UCSD-AML1 (cell line): Measurements from ENCODE around the gene ADSS2.
"Not testable (repeated sequence)": the region's sequence is repeated elsewhere in the genome, so short reads cannot be mapped to it uniquely, and the experiment has no call there.

Source experiments
- DNase-seq: peaks from one replicate; lab custom pipeline; 2025; ENCODE audit not compliant: unreplicated experiment; lab: John Stamatoyannopoulos, UW

Gene ADSS2

DNA sequence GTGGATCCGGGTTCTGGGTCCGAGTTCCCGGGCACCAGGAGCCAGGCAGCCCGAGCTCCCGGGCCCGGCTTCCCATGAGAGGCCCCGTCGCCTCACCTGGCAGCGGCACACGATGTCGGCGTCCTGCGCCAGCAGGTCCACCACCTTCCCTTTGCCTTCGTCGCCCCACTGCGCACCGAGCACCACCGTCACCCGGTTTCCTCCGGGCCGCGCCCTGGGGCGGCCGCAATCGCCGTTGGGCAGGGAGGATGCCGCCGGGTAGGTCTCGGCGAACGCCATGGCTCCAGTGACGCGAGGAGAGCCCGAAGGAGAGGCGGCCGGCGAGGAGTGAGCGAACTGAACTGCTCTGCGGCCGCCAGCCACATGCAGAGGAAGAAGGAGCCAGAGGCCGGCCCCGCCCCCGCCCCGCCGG is at the start of gene ADSS2:
Gene ADSS2, minus strand, starts transcription at position 371 of the 412 bp plus-strand sequence. Its CDS starts 92 bp downstream, at position 279.
- no peak for DNase-seq

DNA sequence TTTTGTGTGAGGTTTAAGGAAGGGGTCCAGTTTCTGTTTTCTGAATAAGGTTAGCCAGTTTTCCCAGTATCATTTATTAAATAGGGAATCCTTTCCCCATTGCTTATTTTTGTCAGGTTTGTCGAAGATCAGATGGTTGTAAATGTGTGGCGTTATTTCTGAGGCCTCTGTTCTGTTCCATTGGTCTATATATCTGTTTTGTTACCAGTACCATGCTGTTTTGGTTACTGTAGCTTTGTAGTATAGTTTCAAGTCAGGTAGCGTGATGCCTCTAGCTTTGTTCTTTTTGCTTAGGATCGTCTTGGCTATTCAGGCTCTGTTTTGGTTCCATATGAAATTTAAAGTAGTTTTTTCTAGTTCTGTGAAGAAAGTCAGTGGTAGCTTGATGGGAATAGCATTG is 48.8 kb upstream of the ADSS2 start:
- DNase-seq: not testable (repeated sequence)

DNA sequence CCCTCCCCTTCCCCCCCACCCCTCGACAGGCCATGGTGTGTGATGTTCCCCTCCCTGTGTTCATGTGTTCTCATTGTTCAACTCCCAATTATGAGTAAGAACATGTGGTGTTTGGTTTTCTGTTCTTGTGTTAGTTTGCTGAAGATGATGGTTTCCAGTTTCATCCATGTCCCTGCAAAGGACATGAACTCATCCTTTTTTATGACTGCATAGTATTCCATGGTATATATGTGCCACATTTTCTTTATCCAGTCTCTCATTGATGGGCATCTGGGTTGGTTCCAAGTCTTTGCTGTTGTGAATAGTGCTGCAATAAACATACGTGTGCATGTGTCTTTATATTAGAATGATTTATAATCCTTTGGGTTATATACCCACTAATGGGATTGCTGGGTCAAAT is 47.8 kb upstream of the ADSS2 start:
- not testable (repeated sequence) for DNase-seq

DNA sequence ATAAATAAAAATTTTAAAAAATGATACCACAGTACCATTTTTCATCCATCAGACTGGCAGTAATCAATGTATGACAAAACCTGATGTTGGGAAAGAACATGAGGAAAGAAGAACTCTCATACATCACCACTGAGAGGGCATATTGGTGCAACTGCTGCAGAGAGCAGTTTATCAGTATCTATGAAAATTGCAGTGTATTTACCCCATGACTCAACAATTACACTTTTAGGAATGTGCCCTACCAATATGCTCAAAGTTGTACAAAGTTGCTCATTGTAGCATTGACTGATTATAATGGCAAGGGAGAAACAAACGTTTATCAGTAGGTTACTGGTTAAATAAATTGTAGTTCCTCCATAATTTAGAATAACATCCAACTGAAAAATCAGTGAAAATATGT is 46.1 kb upstream of the ADSS2 start:
- no peak for DNase-seq

DNA sequence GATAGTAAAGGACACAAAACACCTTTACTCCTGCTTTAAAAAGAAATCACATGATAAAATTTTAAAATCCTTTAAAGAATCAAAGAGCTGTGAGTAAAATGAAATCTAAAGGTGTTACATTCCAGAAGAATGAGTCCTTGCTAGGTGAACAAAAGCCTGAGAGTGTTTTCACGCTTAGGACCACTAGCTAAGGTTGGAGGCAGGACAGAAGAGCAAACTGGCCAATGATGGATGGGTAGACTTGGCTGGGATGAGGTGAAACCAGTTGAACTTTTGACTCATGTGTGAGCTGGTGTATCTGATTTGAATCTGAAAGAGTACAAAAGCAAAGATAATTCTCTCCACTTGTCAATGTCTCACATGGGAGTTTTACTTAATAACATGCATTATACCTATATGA is 44.5 kb upstream of the ADSS2 start:
- no peak for DNase-seq

DNA sequence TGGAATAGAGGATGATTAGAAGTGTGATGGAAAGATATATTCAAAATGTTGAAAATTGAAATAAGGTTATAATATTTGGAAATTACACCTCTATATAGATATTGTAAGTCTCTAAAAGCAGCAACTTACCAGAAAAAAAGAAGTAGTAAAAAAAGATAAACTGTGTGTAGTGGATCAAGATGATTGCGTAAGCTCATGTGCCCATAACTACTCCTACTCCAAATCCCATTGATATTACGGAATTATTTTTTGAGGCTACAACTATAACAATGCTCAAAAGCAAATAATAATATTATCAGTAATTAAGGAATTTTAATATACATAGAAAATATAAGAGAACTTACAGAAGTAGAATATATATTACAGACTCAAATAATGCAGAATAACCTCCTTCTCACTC is 42.9 kb upstream of the ADSS2 start:
- DNase-seq: no peak

DNA sequence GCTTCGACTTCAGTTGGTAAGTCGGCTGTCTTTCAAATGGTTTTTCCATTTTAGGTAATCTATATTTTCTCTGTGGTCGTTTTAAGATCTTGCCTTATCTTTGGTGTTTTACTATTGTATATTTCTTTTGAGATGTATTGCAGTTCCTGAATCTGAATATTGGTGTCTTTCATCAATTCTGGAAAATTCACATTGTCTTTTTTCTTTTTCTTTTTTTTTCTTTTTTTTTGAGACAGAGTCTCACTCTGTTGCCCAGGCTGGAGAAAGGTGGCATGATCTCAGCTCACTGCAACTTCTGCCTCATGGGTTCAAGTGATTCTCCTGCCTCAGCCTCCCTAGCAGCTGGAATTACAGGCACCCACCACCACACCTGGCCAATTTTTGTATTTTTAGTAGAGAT is 33.3 kb upstream of the ADSS2 start:
- DNase-seq: not testable (repeated sequence)

DNA sequence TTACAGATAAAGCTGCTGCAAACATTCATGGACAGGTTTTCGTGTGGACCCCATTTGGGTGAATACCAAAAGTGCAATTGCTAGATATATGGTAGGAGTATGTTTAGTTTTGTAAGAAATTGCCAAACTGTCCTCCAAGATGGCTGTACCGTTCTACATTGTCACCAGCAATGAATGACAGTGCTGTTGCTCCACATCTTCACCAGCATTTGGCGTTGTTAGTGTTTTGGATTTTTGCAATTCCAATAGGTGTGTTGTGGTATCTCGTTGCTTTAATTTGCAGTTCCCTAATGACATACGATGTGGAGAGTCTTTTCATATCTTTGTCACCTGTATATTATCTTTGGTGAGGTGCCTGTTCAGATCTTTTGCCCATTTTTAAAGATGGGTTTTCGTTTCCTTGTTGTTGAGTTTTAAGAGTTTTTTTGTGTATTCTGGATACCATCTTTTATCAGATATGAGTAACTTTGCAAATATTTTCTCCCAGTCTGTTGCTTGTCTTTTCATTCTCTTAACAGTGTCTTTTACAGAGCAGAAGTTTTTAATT is 21.4 kb upstream of the ADSS2 start:
- DNase-seq: no peak

DNA sequence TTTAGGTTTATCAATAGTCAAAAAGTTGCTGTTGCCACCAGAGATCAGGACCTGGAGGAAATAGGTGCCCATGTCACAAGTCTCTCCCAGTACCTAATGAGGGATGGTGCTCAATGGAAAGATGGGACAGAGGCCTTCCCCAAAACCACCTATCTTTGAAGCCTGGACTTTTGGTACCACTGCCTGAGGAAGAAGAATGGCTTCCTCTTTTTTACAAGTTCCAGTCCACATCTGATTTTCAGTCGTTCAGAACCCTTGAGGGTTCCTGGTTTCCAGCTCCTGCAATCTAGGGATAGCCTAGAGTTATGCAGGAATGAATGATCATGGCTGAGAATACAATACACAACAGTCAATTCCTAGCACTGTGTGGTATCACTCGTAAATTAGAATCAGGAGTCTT is 15.0 kb upstream of the ADSS2 start:
- no peak for DNase-seq

DNA sequence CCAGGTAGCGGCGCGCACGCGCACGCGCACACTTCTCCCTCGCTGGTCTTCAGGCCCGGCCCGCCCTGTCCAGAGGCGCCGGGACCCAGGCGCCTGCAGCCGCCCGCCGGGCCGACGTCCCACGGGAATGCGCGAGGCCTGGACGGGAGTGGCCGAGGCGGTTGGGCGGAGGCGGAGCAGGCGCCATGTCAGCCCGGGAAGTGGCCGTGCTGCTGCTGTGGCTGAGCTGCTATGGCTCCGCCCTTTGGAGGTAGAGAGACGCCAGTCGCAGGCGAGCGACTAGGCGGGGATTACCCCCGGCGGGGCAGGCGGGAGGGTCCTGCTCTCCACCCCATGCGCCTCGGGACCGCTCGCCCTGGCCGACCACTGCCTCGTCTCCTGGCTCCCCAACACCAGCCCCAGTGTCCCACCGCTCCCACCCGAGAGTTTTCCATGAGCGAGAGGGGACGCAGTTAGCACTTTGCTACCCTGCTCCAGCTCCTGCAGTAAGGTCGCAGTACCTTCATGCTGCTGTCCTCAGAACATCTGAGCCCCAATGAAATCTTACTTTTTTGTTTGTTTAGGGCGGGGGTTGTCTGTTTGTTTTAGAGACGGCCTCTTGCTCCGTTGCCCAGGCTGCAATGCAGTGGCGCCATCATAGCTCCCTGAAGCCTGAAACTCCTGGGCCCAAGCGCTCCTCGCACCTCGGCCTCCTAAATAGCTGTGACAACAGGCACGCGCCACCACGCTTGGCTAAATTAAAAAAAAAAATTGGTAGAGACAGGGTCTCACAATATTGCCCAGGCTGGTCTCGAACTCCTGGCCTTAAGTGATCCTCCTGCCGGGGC is 9.7 kb upstream of the ADSS2 start, which contains the start of gene CATSPERE:
Gene CATSPERE, plus strand, starts transcription at position 29 of the 827 bp plus-strand sequence. Its CDS starts 157 bp downstream, at position 186.
- DNase-seq: no peak

DNA sequence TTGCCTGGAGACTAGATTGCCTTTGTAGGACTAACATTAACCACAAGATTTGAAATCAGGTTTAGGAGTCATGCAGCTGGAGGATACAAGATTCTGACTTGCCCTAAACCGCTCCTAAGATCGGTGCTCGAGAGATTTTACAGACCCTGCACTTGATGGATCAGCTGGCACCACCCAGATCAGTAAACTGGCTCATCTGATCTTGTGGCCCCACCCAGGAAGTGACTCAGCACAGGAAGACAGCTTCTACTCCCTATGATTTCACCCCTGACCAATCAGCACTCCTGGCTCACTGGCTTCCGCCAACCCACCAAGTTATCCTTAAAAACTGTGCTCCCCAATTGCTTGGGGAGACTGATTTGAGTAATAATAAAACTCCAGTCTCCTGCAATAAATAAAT is 8.5 kb upstream of the ADSS2 start:
- no peak for DNase-seq

DNA sequence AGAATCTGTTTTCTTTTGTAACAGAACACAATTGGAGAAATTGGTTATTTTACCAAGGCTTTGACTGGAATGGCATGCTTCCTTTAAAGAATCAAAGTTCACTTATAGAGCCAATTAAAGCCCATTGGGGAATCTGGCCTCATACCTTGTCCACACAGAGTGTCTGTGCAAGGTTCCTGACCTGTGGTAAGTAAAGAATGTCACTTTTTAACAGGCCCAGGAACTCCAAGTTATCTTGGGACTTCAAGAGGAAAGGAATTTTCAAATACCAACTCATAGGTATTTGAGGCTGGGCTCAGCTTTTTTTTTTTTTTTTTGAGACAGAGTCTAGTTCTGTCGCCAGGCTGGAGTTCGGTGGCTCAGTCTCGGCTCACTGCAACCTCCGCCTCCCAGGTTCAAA is 7.1 kb upstream of the ADSS2 start:
- no peak for DNase-seq

DNA sequence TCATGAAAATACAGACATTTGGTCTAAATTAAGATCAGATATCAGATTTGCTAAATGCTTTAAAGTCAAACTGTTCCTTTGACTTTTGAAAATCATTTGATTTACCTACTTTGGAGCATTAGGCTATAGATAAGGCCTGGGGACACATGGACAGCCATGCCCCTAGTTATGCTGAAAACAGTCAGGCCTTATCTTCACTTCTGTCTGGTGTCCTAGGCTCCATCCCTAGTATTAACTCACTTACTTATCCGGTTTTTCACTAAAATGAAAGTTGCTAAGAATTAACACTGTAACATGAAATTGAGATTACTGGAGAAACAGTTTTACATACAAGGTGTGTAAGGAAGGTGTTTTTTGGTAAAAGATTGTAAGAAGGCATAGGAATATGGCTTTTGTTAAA is 4.9 kb upstream of the ADSS2 start:
- no peak for DNase-seq

DNA sequence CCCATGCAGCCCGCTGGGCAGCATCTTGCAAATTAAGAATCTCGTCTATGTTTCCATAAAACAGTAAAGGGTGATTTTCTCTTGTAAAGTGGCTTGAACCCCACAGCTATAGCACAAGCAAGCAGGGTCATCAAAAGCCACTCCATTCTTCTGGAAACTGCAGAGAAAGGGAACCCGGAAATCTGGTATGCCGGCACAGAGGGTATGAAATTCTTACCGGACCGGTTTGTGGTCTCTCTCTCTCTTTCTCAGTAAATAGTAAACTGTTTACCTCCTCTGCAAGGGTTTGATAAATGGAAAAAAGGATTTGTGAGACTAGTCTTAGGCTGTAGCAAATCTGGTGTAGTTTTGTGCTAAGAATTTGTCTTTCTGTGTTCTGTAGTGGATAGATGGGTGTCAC is 2.7 kb upstream of the ADSS2 start:
- DNase-seq: no peak

DNA sequence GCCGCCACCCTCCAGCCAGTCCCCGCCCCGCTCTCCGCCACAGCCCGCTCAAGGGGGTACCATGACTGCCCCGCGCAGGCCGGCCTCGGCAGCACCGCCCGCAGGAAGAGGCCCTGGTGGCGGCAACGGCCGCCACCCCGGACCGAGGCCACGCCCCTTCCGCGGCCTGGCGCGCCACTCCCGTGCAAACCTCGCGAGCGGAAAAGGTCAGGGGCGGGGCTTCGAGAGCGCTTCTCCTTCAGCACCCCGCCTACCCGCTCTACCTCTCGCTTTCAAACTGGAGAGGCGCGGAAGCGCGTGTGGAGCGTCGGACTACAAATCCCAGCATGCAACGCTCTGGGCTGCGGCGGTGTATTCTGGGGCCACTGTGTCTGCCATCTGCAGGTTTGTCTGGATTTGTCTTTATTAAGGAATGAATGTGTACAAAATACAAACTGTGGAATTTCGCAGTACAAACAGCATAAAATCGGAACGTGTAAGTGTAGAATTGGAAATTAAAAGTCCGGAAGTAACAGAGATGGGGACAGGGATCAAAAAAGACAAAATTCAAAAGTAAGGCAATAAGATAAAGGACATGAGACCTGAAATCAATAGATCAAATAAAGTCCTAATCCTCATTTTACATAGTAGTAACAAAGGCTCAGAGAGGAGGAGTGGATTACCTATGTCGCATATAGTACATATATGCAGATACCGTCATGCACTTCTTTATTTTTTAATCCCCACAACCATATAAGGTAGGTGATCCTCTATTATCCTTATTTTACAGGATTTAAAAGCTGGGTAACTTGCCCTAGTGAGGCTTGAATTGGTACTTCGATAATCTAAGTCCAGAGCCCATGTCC is 464 bp upstream of the ADSS2 start:
- peak; percentile 100 for DNase-seq

DNA sequence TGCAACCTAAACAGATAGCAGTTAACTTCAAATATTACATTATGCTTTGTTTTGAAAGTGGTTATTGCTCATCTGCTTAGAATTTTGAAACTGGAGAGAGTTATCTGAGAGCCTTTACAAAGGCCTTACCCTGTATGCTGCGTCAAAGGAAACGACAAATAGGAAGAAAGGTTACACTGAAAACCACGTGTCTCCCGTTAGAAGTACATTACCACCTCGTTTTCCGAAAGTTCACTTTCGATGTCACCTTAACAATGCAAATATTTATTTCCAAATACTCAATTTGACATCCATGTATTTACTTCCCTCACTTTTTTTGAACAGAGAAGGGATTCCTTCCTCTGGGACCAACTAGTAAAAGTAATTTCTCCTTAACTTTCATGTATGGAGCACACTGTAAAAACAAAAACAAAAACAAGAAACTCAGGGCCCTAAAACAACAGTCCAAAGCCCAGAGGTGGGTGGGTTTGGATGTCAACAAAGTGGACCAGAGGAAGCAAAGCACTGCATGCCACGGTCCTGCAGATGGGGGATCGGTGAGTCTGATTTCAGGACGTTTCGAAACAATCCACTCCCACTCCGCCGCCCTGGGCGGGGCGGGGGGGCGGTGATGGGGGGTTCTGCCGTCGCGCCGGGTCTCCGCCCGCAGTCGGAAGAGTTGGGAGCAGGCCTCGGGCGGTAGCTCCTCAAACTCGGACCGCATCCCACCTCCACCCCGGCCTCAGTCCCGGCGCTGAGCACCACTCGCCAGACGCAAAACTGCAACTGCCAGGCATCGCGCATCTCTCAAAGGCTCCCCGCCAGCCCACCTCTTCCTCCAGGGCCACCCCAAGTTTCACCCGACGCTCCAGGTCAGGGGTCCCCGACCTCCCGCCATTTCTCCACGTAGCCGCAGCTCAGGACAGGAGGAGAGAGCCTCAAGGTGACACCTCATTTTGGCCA is 841 bp downstream of the ADSS2 start:
- DNase-seq: peak; percentile 60

DNA sequence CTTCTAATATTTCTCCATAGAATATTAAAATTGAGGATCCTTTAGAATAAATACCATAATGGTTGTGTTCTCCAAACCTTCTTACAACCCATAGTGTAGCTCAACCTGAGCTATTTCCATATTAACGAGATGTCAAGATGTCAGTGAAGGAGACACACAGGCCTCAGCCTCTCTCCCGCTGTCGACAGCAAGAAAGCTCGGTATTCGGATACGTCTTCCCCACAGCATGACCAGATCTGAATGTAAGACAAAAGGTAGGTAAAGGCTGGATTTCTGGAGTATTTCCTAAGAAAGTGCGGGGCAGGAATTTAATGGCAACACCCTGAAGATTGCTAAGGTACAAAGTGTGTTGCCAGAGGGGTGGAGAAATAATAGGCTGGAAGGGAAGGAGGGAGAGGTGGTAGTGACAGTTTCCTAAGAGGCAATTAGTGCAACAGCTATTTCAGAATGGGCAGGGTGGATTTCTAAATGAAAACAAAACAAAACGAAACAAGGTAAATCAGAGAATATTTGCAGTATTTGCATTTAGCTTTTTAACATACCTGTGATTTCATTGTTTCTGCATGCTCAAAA is 1.7 kb downstream of the ADSS2 start:
- DNase-seq: no peak

DNA sequence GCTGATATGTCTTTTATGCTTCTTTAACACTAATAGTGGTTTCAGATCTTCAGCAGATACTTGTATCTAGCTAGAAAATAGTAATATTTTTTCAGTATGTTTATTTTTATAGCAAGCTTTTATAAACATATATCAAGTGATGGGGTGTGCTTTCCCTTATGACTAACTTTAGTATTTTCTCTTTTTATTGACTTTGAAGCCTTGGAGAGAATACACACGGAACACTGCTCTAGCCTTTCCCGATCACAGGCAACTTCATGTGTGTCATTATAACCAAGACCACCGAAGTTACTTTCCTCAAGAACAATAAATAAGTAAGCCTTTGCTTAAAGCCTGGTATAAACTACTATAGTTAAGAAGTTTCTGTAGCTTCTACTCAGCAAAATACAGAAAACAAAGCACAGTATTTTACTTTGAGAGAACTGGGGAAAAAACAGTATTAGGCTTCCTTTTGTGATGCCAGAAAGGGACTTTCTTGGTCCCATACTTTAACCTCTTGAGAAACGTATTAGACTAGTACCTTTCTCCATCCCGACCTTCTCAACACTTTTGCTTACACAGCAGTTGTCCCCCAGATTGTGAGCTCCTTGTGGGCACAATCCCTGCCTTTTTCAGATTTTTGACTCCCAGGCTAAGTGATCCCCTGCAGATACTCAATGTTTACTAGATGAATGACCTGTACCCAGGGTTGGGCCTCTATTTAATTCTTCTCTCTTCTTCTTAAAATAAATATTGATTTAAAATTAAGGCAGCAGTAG is 3.3 kb downstream of the ADSS2 start:
- DNase-seq: no peak

DNA sequence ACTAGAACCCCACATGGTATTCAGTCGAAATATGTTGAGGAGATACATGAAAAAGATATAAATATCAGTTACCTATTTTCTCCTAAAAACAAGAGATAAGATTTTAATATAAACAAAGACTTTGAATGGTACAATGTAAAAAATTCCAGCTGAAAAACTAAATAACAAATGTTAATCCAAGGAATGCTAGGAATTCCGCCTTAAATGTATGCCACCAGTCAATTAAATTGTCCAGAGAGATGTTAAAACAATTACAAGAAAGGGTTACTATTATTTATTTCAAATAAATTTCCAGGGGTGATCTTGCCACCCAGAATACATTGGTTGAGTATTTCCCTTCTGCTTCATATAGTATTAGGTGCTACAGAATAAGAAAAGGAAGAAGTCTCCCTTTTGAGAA is 4.2 kb downstream of the ADSS2 start:
- no peak for DNase-seq

DNA sequence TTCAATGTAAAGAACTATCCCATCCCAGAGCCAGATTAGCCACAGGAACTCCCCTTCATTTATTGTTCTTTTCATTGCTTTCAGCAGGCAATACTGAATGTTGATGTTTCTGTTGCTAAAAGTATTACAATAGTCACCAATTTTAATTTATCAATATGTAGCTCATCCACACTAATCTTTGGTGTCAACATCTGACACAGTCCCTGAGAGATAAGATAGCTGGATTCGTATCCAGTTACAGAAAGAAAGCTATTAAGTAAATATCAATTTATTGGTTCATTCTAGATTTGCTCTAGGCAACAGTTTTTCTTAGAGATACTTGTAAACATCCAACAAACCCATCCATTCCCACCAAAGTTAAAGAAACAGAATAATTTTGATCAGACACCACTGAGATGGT is 4.7 kb downstream of the ADSS2 start:
- DNase-seq: no peak
